ENCODE measurements around the gene CBLN3.

GRCh38 chr14:24441904-24442239 is 12.4 kb upstream of the CBLN3 start:
- no peak for TF ChIP-seq EZH2 (IDR thresholded peaks at IDR 0.05; ENCODE audit: insufficient read depth, poor library complexity, severe bottlenecking)
- TF ChIP-seq EZH2phosphoT487 (IDR thresholded peaks at IDR 0.05; ENCODE audit: insufficient read depth, low read depth), result no peak

Measured in GM23248 (cell line).